ENCODE measurements around the gene WNT2.
"Not testable (repeated sequence)": the region's sequence is repeated elsewhere in the genome, so short reads cannot be mapped to it uniquely, and the experiment has no call there.

The WNT2 gene

GRCh38 chr7:117259615-117260014, 63.2 kb downstream of the WNT2 start:
- no peak for DNase-seq

- no peak for DNase-seq
Observed at GRCh38 chr7:117251687-117252086, 71.2 kb downstream of the WNT2 start.

DNA sequence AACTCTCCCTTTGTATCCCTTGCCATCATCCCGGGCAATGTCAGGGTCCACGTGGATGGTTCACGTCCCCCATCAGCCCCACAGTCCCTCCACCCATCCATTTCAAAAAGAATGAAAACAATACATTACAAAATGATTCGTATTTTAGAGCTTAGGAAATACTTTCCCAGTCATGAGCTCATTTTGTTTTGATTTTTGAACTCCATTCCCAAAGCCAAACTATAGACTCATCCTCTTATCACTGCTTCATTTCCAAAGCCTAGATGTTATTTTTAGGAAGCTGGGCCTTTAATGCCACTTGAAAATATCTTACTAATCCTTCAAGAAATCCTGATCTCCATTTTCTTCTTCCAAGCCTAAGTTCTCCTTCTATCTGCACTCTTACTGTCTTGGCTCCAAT, 72.1 kb downstream of the WNT2 start:
- no peak for DNase-seq

DNA sequence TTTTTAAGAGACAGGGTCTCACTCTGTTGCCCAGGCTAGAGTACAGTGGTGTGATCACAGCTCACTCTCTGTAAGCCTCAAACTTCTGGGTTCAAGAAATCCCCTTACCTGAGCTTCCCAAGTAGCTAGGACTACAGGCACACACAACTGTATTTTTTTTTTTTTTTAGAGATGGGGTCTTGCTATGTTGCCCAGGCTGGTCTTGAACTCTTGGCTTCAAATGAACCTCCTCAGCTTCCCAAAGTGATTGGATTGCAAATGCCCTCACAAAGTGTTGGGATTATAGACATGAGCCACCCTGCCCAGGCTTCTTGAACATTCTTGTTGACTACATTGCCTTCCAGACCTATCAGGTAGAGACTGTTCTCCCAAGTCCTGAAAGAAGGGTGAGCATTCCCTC, 72.6 kb downstream of the WNT2 start:
- no peak for DNase-seq

DNA sequence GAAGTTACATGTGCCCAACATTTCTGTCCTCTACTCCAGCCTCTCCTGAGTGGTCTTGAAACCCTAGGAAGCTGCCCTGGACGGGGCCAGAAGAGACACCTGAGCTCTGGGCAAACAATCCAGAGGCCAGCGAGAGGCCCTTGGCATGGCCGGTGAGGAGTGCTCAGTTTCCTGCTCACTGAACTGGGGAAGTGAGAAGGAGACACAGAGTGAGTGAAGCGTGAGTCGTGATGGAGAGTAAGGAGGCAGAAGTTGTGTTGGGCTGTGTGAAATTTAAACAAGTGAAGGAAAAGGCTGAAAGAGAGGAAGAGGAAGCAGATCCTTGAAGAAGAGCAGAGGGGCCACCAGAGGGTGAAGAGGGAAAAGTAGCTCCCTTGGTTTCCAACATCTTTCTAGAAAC, 73.2 kb downstream of the WNT2 start:
- no peak for DNase-seq

DNA sequence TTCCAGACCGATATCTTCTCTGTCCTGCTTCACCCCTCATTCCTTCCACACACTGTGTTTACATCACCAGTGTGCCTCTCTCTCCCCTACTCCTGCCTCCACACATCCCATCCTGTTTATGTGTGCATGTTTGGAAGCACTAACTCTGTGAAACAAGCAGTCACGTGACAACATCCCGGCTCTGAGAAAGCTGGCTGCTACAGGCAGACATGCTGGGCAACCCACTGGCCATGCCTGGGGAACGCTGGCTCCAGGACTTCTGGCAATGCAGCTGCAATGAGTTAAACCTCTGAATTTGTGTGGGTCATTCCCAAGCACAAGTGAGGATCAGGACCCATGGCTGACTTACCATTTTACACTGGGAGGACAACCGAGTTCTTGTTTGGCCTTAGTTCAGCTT, 74.0 kb downstream of the WNT2 start:
- DNase-seq: no peak

DNA sequence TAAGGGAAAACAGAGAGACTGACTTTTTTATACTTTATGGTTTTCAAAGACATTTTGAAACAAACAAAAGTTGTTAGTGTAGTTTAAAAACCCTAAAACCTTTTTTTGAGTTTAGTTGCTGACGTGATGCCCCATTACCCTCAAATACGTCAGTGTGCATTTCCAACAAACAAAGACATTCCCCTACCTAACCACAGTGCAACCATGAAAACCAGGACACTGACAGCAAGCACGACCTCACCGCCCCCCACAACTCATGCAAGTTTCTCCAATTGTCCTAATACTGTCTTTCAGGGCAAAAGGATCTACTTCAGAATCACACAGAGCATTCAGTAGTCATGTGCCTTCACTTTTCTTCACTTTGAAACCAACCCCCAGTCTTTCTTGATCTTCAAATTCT, 75.0 kb downstream of the WNT2 start:
- no peak for DNase-seq

DNA sequence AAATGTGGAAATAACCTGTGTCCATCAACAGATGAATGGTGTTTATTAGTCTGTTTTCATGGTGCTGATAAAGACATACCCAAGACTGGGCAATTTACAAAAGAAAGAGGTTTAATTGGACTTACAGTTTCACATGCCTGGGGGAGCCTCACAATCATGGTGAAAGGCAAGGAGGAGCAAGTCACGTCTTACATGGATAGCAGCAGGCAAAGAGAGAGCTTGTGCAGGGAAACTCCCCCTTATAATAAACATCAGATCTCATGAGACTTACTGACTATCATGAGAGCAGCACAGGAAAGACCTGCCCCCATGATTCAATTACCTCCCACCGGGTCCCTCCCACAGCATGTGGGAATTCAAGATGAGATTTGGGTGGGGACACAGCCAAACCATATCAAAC, 77.2 kb downstream of the WNT2 start:
- not testable (repeated sequence) for DNase-seq

GRCh38 chr7:117243390-117243789, 79.5 kb downstream of the WNT2 start:
- no peak for DNase-seq

DNA sequence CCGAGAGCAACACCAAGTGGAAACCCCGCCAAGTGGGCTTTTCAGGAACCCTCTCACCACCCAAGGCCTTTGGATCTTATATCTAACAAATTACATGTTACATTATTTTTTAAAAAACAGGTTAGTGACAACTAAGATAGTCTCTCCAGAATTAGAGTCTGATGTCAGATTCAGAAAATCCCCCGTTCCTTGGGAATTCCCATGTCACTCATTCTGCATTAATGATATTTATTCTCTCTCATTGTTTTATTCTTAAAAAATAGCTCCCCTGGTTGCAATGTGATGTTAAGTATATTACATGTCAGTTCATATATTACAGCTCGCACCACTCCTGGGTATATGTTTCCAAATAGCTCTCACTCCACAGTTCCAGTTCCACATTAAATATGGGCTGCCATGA, 81.8 kb downstream of the WNT2 start:
- DNase-seq: no peak

DNA sequence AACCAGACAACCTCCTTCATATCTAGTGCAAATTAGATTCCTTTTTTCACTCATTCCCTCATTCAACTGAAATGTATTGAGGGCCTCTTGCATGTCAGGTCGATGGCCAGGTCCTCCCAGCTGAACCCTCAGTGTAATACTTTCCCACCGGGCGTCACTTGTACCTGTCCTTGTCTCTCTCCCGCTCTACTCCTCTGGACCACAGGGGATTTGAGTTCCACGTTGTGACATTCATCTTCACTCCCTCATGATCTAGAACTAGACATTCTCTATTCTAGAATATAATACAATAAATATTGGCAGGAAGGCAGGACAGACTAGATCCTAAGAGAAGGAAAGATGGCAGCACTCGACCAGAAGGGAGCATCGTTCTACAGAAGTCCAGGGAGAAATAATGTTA, 83.9 kb downstream of the WNT2 start:
- no peak for DNase-seq

- no peak for DNase-seq
Observed at GRCh38 chr7:117238472-117238871, 84.4 kb downstream of the WNT2 start.

GRCh38 chr7:117237646-117238045, 85.2 kb downstream of the WNT2 start:
- DNase-seq: no peak

DNA sequence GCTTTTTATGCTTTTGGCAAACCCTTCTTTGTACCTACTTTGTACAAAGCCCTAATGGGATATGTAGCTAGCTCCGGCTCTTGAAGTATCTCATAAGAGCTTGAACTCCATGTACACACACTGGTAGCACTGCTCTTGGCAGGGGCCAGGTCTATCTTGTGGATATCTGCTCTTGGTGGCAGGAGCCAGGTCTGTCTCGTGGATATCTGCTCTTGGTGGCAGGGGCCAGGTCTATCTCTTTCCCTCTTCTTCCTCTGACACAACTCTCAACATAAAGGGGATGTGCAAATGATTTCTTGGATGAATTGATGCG, 91.9 kb downstream of the WNT2 start:
- no peak for DNase-seq

- DNase-seq: no peak
Observed at GRCh38 chr7:117230276-117231046, 92.4 kb downstream of the WNT2 start.

DNA sequence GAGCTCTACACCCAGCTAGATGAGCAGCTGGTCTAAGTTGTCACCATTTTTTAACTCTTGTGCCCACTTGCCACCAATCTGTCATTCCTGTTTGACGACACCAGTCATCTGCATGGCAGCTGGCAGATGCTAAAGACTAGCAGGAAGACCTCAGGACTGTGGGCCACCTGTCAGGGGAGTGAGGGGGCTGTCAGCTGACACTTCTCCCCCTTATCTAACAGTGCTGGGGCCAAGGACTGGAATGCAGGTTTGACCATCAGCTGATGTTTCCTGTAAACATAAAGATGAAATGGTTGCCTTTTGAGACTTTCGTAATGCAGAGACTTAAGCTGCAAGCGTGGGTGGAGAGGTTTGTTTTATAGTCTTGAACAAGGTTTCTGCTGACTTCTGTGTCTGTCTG, 93.5 kb downstream of the WNT2 start:
- DNase-seq: no peak

GRCh38 chr7:117227091-117227490, 95.8 kb downstream of the WNT2 start:
- DNase-seq: no peak

DNA sequence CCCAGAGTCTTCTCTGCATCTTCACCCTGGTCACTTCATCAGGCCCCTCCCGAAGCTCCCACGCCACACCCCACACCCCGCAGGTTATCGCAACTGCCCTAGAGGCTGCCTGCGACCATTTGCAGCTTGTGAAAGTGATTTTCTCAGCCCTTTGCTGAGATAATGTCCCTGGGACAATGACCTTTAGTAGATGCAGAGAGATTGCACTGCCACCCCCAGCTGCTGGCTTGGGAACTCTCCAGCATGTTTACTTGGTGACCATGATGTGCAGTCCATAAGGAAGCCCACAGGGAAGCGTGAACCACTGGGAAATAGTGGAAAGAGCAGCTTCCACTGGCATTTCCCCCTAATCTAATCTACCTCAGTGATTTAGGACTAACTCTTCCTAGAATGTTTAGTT, 97.3 kb downstream of the WNT2 start:
- DNase-seq: no peak

All from suppressor macrophage treated with lipopolysaccharide for 4 hours (primary cell).